HepG2 (cell line): ENCODE results near the gene CKM. TPM values are rescaled to one million over a fixed set of nuclear protein-coding genes. Genes with fewer than 3 reads are reported as not detected.
A peak's percentile ranks its signal among the peaks of the same experiment; 100 is the strongest.

Experiments
- ATAC-seq: fragments of 200-7000 bp; cut with Tn5 transposase; 3 replicates; pipeline ENCODE4 v1.9.1; 2020; ENCODE audit warnings: mild to moderate bottlenecking, moderate library complexity
- BruUV-seq: library from RNA; stranded (reverse); fragments of 400-500 nt; replicated peaks from 2 replicates; lab custom pipeline; 2021; lab: Mats Ljungman, UMichigan
- CTCF ChIA-PET: fragments of 300-600 bp; formaldehyde crosslinking; extraction: SDS; loops from one replicate; lab custom pipeline; 2021; ENCODE audit warnings: low total read pairs, inconsistent platforms, low intra/inter-chr PET ratio; lab: Yijun Ruan, JAX
- POLR2A ChIA-PET: fragments of 350-600 bp; sonication (Branson Sonifier 250); formaldehyde crosslinking; loops from one replicate; lab custom pipeline; 2020; ENCODE audit warnings: antibody characterized with exemption, inconsistent platforms; lab: Yijun Ruan, JAX
- DNase-seq: peaks from one replicate; pipeline ENCODE4 v3.0.0-alpha.2; 2015; ENCODE audit warnings: low spot score
- FAIRE-seq: peaks from 3 replicates; lab custom pipeline; 2011; peaks lifted over from hg19 to GRCh38; lab: Jason Lieb, UNC
- H2AFZ ChIP-seq: one replicate; pipeline ENCODE4 v1.6.1; 2011; ENCODE audit warnings: low read length, inconsistent platforms
- H3K27ac ChIP-seq: fragments of 300-600 bp; 3 replicates; pipeline ENCODE4 v1.8.0; 2011; ENCODE audit warnings: mixed run types, mild to moderate bottlenecking, mixed read lengths, low read length, inconsistent platforms; ENCODE audit not compliant: insufficient read depth; ENCODE audit errors: extremely low read length
- H3K27me3 ChIP-seq, 2 experiments: fragments of 200-600 bp in 1 of 2; 2 replicates in 1 of 2; 3 replicates in 1 of 2; pipeline versions ENCODE4 v1.6.0 to v1.8.0; 2011; ENCODE audit warnings: low read length in 2 of 2, mild to moderate bottlenecking in 2 of 2, moderate library complexity in 2 of 2, inconsistent platforms in 1 of 2; ENCODE audit not compliant: insufficient read depth in 2 of 2, control insufficient read depth in 1 of 2
- H3K36me3 ChIP-seq, 2 experiments: fragments of 200-600 bp in 1 of 2; replicated peaks in 1 of 2; 2 replicates in 1 of 2; 3 replicates in 1 of 2; pipeline versions ENCODE4 v1.5.1 to v1.8.0; 2011; ENCODE audit warnings: low read length in 2 of 2, inconsistent platforms in 1 of 2; ENCODE audit not compliant: insufficient read depth in 2 of 2, control insufficient read depth in 1 of 2
- H3K4me1 ChIP-seq: 2 replicates; pipeline ENCODE4 v1.5.1; 2012; ENCODE audit warnings: low read length, inconsistent platforms; ENCODE audit not compliant: insufficient read depth
- H3K4me2 ChIP-seq: 2 replicates; pipeline ENCODE4 v1.6.0; 2011; ENCODE audit warnings: low read depth, low read length, inconsistent platforms
- H3K4me3 ChIP-seq, 3 experiments: fragments of 200-600 bp in 1 of 3; sonication (generic), shearing (Covaris generic) in 1 of 3; replicated peaks in 1 of 3; 2 replicates each; pipeline ENCODE4 v1.5.1; 2011 to 2016; ENCODE audit warnings: low read length in 3 of 3, inconsistent platforms in 2 of 3, low read depth in 2 of 3, mild to moderate bottlenecking in 2 of 3, control low read depth in 1 of 3, mixed read lengths in 1 of 3; ENCODE audit not compliant: insufficient read depth in 1 of 3
- H3K79me2 ChIP-seq: one replicate; pipeline ENCODE4 v1.6.1; 2011; ENCODE audit warnings: low read length, inconsistent platforms; ENCODE audit not compliant: insufficient read depth
- H3K9ac ChIP-seq: 2 replicates; pipeline ENCODE4 v1.6.0; 2011; ENCODE audit warnings: mild to moderate bottlenecking, low read depth, low read length, inconsistent platforms; ENCODE audit not compliant: insufficient read depth
- H3K9me3 ChIP-seq: 2 replicates; pipeline ENCODE4 v1.5.1; 2012; ENCODE audit warnings: mild to moderate bottlenecking, low read length
- H4K20me1 ChIP-seq: 2 replicates; pipeline ENCODE4 v1.6.0; 2011; ENCODE audit warnings: inconsistent platforms, mild to moderate bottlenecking, low read length, moderate library complexity; ENCODE audit not compliant: insufficient read depth
- AGO2 ChIP-seq: fragments of 200-400 bp; formaldehyde crosslinking; optimal IDR thresholded peaks from 2 replicates; pipeline ENCODE3; 2017; ENCODE audit warnings: mild to moderate bottlenecking, low read depth, low read length, moderate library complexity
- NFE2 ChIP-seq: sonication (generic); formaldehyde crosslinking; IDR thresholded peaks from 2 replicates; pipeline ENCODE4 v1.4.0; 2020; ENCODE audit warnings: missing genetic modification reagents
- SP1 ChIP-seq, 2 experiments: fragments of 450-650 bp in 1 of 2; sonication (generic) in 1 of 2; formaldehyde crosslinking in 1 of 2; IDR thresholded peaks; 2 replicates each; pipeline versions ENCODE4 v1.4.0 to v1.6.1; 2016 to 2020; ENCODE audit warnings: missing genetic modification reagents in 1 of 2
- ZNF30 ChIP-seq: sonication (generic); formaldehyde crosslinking; IDR thresholded peaks from 2 replicates; pipeline ENCODE4 v1.5.0; 2020; ENCODE audit warnings: mild to moderate bottlenecking, missing genetic modification reagents
- ZNF562 ChIP-seq: sonication (generic); formaldehyde crosslinking; IDR thresholded peaks from 2 replicates; pipeline ENCODE4 v1.8.0; 2022; ENCODE audit warnings: missing genetic modification reagents, borderline replicate concordance
- ZNF773 ChIP-seq: sonication (generic); formaldehyde crosslinking; IDR thresholded peaks from 2 replicates; pipeline ENCODE4 v1.4.0; 2020; ENCODE audit warnings: missing genetic modification reagents, borderline replicate concordance
- WGBS: methylation state at CpG from one replicate; pipeline ENCODE4 v1.1.6; 2017; ENCODE audit warnings: low lambda C conversion rate; 5-methylcytosine and 5-hydroxymethylcytosine counted together
- in situ Hi-C: cut with HindIII; loops from 2 replicates; pipeline ENCODE4 v1.10.0; 2017; ENCODE audit warnings: low pct_unique_long_range_greater_than_20kb; ENCODE audit not compliant: extremely low pct_ligation_motif_present
- intact Hi-C: fragments of 100-400 bp; cut with micrococcal nuclease; formaldehyde crosslinking; loops from one replicate; pipeline ENCODE4 v1.10.0; 2022; ENCODE audit not compliant: unreplicated experiment
- polyA plus RNA-seq, 8 experiments: library from polyadenylated mRNA; depleted of rRNA in 3 of 8; stranded (reverse) in 7 of 8; unstranded in 1 of 8; fragments of >200 nt; fragmentation: Illumina TruSeq in 4 of 8; extraction: Trizol in 4 of 8; gene quantifications; 2 replicates each; pipeline versions ENCODE4 v1.2.1 to v1.2.3, GENCODE V29; 2011 to 2016; ENCODE audit warnings: low read depth in 4 of 8, missing spikeins in 1 of 8, mixed read lengths in 1 of 8; ENCODE audit not compliant: insufficient read depth in 1 of 8
- total RNA-seq, 5 experiments: library from RNA; depleted of rRNA; stranded (reverse); fragments of >200 nt; fragmentation: Illumina TruSeq; extraction: Trizol; gene quantifications; 2 replicates each; pipeline ENCODE4 v1.2.3, GENCODE V29; 2016; ENCODE audit warnings: low read depth in 1 of 5
- TF ChIP-seq, protein P1 (sequence below): sonication (generic); formaldehyde crosslinking; IDR thresholded peaks from 2 replicates; pipeline ENCODE4 v1.5.1; 2020; ENCODE audit warnings: mild to moderate bottlenecking, missing genetic modification reagents, moderate library complexity
- TF ChIP-seq, protein P2 (sequence below): sonication (generic); formaldehyde crosslinking; IDR thresholded peaks from one replicate; pipeline ENCODE4 v1.5.1; 2020; ENCODE audit warnings: mild to moderate bottlenecking, missing genetic modification reagents; ENCODE audit errors: not compliant biosample characterization

The CKM gene
- total and polyA plus RNA-seq, 2 of the 13 experiments (the other 11 are each of a cell fraction or from before 2014, with no cell fraction given): 0.54 to 0.80 TPM

DNA sequence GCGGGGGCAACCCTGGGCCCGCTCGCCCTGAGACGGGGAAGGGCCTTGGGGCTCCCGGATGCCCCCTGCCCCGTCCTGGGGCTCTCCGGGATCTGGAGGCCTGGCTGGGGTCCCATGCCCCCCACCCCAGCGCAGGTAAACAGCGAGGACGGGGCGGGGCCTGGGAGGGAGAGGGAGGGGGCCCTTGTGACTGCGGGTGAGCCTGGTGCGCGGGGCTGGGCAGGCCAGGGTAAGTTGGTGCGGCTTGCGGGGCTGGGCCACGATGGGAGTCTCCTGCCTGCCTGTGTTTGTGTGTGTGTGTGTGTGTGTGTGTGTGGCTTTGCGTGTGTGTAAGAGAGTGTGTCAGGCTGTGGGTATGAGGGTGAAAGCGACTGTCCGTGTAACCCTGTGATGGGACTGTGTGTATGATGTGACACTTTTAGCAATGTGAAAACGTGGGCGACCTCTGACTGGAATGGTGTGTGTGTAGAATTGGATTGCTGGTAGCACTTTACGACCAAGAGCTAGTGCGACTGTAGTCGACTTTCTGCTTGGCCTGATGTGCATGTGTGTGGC, 18.3 kb upstream of the CKM start (continued):
- TF ChIP-seq, protein P1, sequence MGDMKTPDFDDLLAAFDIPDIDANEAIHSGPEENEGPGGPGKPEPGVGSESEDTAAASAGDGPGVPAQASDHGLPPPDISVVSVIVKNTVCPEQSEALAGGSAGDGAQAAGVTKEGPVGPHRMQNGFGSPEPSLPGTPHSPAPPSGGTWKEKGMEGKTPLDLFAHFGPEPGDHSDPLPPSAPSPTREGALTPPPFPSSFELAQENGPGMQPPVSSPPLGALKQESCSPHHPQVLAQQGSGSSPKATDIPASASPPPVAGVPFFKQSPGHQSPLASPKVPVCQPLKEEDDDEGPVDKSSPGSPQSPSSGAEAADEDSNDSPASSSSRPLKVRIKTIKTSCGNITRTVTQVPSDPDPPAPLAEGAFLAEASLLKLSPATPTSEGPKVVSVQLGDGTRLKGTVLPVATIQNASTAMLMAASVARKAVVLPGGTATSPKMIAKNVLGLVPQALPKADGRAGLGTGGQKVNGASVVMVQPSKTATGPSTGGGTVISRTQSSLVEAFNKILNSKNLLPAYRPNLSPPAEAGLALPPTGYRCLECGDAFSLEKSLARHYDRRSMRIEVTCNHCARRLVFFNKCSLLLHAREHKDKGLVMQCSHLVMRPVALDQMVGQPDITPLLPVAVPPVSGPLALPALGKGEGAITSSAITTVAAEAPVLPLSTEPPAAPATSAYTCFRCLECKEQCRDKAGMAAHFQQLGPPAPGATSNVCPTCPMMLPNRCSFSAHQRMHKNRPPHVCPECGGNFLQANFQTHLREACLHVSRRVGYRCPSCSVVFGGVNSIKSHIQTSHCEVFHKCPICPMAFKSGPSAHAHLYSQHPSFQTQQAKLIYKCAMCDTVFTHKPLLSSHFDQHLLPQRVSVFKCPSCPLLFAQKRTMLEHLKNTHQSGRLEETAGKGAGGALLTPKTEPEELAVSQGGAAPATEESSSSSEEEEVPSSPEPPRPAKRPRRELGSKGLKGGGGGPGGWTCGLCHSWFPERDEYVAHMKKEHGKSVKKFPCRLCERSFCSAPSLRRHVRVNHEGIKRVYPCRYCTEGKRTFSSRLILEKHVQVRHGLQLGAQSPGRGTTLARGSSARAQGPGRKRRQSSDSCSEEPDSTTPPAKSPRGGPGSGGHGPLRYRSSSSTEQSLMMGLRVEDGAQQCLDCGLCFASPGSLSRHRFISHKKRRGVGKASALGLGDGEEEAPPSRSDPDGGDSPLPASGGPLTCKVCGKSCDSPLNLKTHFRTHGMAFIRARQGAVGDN (CRISPR knock-in tag): peak; percentile 20; the same call in 1 of the 2 replicates
- TF ChIP-seq ZNF562 (CRISPR knock-in tag): no peak

DNA sequence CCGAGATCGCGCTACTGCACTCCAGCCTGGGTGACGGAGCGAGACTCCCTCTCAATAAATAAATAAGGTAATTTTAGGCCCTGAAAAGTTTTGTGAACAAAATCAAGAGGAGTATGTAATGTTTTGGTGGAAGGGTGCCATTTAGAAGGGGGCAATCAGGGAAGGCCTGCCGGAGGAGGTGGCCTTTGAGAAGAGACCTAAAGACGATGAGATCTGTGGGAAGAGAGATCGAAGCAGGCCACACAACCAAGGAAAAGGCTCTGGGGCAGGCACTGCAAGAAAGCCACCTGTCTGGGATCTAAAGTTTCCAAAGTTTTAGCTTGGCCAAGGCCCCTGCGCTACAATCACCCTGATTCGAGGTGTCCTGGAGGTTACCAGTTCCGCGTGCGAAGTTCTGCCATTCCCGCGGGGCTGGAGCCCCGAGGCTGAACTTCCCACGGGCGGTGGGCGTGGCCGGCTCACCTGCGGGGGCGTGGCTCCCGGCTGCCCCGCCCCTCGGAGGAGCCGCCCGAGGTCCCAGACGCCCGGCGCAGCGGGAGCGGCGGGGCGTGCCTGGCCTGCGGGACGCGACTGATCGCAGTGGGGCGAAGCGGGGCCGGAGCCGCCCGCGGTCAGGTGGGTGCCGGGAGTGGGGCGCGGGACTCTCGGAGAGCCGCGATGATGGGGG, 17.7 kb upstream of the CKM start, which contains the start of gene KLC3:
Gene KLC3 (plus strand): TSS at position 519 of the 667 bp plus-strand sequence. CDS start 4,792 bp downstream, outside the sequence.
- FAIRE-seq (no peak), DNase-seq (no peak), ATAC-seq (peak; percentile 20; the same call in 2 of the 3 replicates)
- intact Hi-C loops: no loop called here
- WGBS: 51% methylated on average over 9 of the region's 50 CpGs
- Histone ChIP-seq H3K27me3 (peaks cover 9 to 44% of the 10 kb centered on the region in 2 experiments; a peak in 4 of 5 replicates), H3K4me1 (peaks cover 25% of the 10 kb centered on the region), H3K4me3 (peak within 1 kb of the TSS; percentile 42 to 66 (median 49); a peak in 5 of 6 replicates), H3K9ac (0 out of 2 replicates have a peak within 1 kb of the TSS, but pooled peaks have one; percentile 39), H3K9me3 (no peaks in the 10 kb centered on the region), H3K36me3 (no peaks in the 10 kb centered on the region), H2AFZ (no peak within 1 kb of the TSS), H3K27ac (no peak within 1 kb of the TSS), H3K4me2 (peak within 1 kb of the TSS; percentile 58), H4K20me1 (no peaks in the 10 kb centered on the region), H3K79me2 (no peaks in the 10 kb centered on the region)
- CTCF ChIA-PET: no interaction called here
- in situ Hi-C loops: loop anchor here (5.0 to 10.0 kb wide), 2 partner anchors 88 to 136 kb away; partner anchors contain the start of gene MARK4
- no TSS peak for BruUV-seq
- POLR2A ChIA-PET: no interaction called here
- TF ChIP-seq NFE2: no peak
- TF ChIP-seq AGO2: no peak
- TF ChIP-seq, protein P2, sequence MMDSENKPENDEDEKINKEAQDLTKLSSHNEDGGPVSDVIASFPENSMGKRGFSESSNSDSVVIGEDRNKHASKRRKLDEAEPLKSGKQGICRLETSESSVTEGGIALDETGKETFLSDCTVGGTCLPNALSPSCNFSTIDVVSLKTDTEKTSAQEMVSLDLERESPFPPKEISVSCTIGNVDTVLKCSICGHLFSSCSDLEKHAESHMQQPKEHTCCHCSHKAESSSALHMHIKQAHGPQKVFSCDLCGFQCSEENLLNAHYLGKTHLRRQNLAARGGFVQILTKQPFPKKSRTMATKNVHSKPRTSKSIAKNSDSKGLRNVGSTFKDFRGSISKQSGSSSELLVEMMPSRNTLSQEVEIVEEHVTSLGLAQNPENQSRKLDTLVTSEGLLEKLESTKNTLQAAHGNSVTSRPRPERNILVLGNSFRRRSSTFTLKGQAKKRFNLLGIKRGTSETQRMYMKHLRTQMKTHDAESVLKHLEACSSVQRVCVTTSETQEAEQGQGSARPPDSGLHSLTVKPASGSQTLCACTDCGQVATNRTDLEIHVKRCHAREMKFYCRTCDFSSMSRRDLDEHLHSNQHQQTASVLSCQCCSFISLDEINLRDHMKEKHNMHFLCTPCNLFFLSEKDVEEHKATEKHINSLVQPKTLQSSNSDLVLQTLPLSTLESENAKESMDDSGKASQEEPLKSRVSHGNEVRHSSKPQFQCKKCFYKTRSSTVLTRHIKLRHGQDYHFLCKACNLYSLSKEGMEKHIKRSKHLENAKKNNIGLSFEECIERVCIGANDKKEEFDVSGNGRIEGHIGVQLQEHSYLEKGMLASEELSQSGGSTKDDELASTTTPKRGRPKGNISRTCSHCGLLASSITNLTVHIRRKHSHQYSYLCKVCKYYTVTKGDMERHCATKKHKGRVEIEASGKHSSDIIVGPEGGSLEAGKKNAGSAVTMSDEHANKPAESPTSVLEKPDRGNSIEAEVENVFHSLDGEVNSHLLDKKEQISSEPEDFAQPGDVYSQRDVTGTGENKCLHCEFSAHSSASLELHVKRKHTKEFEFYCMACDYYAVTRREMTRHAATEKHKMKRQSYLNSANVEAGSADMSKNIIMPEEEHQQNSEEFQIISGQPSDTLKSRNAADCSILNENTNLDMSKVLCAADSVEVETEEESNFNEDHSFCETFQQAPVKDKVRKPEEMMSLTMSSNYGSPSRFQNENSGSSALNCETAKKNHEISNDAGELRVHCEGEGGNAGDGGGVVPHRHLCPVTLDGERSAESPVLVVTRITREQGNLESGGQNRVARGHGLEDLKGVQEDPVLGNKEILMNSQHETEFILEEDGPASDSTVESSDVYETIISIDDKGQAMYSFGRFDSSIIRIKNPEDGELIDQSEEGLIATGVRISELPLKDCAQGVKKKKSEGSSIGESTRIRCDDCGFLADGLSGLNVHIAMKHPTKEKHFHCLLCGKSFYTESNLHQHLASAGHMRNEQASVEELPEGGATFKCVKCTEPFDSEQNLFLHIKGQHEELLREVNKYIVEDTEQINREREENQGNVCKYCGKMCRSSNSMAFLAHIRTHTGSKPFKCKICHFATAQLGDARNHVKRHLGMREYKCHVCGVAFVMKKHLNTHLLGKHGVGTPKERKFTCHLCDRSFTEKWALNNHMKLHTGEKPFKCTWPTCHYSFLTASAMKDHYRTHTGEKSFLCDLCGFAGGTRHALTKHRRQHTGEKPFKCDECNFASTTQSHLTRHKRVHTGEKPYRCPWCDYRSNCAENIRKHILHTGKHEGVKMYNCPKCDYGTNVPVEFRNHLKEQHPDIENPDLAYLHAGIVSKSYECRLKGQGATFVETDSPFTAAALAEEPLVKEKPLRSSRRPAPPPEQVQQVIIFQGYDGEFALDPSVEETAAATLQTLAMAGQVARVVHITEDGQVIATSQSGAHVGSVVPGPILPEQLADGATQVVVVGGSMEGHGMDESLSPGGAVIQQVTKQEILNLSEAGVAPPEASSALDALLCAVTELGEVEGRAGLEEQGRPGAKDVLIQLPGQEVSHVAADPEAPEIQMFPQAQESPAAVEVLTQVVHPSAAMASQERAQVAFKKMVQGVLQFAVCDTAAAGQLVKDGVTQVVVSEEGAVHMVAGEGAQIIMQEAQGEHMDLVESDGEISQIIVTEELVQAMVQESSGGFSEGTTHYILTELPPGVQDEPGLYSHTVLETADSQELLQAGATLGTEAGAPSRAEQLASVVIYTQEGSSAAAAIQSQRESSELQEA (CRISPR knock-in tag): no peak
- no peak for TF ChIP-seq ZNF773 (CRISPR knock-in tag)
- TF ChIP-seq ZNF30: no peak
- no peak for TF ChIP-seq SP1 (IDR thresholded peaks at IDR 0.05)
- TF ChIP-seq SP1 (CRISPR knock-in tag; IDR thresholded peaks at IDR 0.05): peak; percentile 66
